DMS79 treated with DMSO at 0.1 percent for 48 hours (cell line): Measurements from ENCODE around the gene LAIR1.
"Not testable (repeated sequence)": the region's sequence is repeated elsewhere in the genome, so short reads cannot be mapped to it uniquely, and the experiment has no call there.

Experiments used
- DNase-seq: peaks from one replicate; lab custom pipeline; 2025; lab: John Stamatoyannopoulos, UW

LAIR1 gene

GRCh38 chr19:54341295-54341694 is 23.4 kb downstream of the LAIR1 start:
- DNase-seq = no peak

DNA sequence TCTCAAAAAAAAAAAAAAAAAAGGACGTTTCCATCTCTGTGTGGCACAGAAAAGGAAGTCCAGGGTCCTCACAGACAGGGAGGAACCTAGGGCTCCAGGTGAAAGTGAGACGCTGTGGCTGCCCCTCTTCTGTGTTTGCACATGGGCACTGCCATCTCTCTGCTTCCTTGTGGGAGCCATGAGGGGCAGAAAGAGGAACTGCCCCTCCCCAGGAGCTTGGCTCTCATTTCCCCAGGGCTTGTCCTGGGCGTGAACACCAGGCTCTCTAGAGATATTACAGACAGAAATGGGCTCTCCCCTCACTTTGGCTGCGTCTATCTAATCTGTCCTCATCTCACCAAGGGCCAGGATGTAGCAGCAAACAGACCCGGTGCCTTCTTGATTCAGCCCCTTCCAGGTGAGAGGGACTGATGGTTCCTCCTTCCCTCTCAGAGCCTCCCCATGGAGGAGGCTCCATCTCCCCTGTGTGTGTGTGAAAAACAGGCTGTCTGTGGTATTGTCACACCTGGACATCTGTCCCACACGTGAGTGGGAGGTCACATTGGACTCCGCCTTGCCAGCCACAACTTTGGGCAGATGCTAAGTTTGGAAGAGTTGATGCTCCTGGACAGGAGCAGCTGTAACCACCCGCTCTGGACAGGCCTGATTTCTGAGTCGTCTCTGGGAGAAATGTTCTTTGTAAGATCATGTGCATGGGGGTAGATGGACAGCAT is 24.9 kb downstream of the LAIR1 start:
- no peak for DNase-seq

DNA sequence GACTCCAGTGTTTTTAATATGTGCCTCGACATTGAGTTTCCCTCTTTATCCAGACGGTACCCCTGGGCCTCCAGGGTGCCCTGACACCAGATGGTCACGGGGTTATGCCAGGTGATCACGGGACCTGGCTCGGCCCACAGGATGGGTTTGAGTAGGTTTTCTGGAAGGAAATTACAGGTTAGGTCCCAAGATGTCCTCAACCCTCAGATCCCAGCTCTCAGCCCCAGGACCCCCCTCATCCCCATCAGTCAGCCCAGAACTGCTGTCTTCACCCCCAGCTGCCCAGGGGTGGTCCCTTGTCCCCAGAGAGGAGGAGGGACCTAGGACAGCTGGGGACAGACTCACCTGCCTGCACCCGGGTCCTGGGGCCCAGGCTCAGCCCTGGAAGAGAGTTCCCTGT is 26.2 kb downstream of the LAIR1 start:
- DNase-seq = no peak

DNA sequence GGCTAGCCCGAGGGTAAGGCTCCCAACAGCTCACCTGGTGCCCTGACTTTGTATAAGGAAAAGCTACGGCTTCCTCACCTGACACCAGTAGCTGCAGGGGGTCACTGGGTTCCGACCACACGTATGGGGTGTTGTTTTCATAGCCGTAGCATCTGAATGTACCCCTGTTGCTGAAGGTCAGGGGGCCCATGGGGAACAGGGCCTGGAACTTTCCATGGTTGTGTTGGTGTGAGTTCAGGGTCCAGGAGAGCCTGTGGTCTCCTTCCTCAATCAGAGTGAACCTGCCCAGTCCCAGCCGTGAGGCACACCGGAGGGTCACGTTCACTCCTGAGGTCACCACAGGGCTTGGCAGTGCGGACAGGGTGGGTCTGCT is 26.9 kb downstream of the LAIR1 start:
- DNase-seq = no peak

- no peak for DNase-seq
Observed at GRCh38 chr19:54336893-54337857, 27.6 kb downstream of the LAIR1 start.

- DNase-seq = no peak
Observed at GRCh38 chr19:54335979-54336892, 28.5 kb downstream of the LAIR1 start.

DNA sequence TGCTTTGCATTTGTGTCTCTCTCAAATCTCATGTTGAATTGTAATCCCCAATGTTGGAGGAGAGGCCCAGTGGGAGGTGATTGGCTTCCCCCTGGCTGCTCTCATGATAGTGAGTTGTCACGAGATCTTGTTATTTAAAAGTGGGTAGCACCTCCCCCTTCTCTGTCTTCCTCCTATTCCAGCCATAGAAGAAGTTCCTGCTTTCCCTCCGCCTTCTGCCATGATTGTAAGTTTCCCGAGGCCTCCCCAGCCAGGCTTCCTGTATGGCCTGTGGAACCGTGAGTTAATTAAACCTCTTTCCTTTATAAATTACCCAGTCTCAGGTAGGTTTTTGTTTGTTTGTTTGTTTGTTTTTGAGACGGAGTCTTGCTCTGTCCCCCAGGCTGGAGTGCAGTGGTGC is 29.6 kb downstream of the LAIR1 start:
- DNase-seq = no peak

- no peak for DNase-seq
Observed at GRCh38 chr19:54333586-54334298, 31.0 kb downstream of the LAIR1 start.

DNA sequence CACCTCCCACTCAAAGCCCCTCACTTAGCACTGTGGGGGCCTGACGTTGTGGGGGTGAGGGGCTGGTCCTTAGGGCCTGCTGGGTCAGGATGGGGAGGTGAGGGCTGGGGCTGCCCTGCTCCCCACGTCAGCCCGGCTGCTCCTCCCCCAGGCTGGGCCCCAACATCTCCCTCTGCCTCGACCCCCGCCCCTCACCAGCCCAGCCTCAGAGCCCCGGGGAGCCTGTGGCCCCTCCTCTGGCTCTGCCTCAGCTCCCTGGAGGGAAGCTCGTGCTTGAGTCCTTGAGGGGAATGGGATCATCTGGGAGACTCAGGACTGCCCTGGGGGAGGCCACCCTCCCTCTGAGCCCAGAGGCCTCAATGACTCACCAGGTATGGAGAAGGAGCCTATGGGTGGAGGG is 32.6 kb downstream of the LAIR1 start:
- DNase-seq = no peak

- DNase-seq = no peak
Observed at GRCh38 chr19:54331626-54332025, 33.1 kb downstream of the LAIR1 start.

DNA sequence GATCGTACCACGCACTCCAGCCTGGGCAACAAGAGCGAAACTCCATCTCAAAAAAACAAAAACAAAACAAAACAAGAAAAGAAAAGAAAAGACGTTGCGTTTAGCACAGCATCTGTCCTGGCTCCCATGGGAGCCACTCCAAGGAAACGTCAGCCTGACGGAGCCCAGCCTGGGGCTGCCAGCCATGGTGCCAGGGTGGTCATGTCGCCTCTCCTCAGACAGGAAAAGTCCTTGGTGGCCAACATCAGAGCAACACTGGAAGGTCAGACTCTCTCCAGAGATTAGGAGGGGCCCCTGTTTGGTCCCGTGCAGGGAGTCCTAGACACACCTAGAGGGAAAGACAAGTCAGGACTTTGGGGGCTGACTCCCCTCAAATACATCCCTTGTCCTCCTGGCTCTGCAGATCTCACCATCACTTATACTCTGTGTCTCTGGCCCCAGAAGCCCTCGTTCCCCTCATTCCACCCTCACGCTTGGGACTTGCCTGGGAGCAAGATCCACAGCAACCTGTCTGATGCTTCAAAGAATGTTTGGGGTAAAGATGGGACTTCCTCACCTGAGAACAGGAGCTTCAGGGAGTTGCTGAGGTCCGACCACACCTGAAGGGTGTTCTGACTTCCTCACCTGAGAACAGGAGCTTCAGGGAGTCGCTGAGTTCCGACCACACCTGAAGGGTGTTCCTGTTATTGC is 35.1 kb downstream of the LAIR1 start:
- DNase-seq = no peak

DNA sequence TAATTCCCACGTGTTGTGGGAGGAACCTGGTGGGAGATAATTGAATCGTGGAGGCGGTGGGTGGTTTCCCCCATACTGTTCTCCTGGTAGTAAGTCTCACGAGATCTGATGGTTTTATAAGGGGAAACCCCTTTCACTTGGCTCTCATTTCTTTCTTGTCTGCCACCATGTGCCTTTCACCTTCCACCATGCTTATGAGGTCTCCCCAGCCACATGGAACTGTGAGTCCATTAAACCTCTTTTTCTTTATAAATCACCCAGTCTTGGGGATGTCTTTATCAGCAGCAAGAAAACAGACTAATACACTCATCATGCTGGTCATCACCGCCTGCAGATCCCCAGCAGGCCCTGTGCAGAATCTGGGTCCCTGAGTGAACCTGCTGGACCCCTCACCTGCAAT is 36.0 kb downstream of the LAIR1 start:
- DNase-seq = not testable (repeated sequence)

- no peak for DNase-seq
Observed at GRCh38 chr19:54325631-54326030, 39.1 kb downstream of the LAIR1 start.

GRCh38 chr19:54325194-54325621 is 39.5 kb downstream of the LAIR1 start:
- DNase-seq = peak; percentile 18

- no peak for DNase-seq
Observed at GRCh38 chr19:54324071-54324470, 40.7 kb downstream of the LAIR1 start.

GRCh38 chr19:54322934-54323333 is 41.8 kb downstream of the LAIR1 start:
- not testable (repeated sequence) for DNase-seq

DNA sequence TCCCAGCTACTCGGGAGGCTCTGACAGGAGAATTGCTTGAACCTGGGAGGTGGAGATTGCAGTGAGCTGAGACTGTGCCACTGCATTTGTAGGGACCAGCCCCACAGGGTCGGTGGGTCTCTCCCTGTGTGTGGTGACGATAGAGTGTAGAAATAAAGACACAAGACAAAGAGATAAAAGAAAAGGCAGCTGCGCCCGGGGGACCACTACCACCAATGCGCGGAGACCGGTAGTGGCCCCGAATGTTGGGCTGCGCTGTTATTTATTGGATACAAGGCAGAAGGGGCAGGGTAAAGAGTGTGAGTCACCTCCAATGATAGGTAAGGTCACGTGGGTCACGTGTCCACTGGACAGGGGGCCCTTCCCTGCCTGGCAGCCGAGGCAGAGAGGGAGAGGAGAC is 42.4 kb downstream of the LAIR1 start:
- not testable (repeated sequence) for DNase-seq

DNA sequence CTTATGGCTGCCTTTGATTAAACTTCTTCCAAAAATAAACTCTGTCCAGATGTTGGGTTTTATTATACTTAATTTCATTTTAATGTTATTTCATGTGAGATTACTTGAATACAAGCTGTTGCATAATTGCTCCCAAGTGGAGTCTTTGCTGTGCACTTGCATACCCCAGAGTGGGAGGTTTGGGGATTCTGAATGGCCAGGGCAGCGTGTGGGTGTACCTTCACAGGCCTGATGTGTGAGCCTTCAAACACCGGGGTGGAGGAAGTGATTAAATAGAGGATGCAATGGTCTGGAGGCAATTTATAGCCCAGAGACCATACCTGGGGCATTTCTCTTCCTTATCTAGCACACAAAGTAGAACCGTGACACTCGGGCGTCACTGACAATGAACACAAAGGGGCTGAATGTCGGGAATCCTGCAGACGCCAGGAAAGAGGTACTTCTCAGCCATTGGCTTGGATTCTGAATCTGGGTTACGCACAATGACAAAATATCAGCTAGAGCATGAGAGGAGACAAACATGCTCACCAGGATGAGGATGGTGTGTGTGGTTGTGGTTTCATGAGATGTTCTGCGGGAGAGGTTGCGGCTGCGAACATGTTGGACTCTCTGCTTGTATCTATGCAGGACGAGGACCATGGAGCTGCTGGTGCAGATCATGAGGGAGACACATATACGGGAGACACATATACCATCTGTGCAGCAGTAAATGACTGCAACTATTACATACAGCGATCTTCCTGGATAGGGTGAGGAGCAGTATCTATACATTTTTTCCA is 44.6 kb downstream of the LAIR1 start:
- no peak for DNase-seq

GRCh38 chr19:54319049-54319448 is 45.7 kb downstream of the LAIR1 start:
- DNase-seq = no peak

GRCh38 chr19:54317965-54318240 is 46.8 kb downstream of the LAIR1 start:
- no peak for DNase-seq
